ENCODE results near the gene COL4A2.

DNA sequence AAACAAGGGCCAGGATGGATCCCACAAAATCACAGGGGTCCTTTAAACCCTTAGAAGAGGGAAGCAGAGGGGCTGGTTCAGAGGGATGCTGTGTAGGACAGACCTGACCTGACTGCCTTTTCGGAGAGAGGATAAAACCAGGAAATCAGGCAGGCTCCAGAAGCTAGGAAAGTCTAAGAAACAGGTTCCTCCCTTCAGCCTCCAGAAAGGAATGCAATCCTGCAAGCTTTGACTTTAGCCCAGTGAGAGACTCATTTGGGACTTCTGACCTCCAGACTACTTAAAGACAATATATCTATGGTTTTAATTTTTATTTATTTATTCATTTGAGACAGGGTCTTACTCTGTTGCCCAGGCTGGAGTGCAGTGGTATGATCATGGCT lies 249.1 kb downstream of the COL4A2 start:
- TF ChIP-seq, protein P1, sequence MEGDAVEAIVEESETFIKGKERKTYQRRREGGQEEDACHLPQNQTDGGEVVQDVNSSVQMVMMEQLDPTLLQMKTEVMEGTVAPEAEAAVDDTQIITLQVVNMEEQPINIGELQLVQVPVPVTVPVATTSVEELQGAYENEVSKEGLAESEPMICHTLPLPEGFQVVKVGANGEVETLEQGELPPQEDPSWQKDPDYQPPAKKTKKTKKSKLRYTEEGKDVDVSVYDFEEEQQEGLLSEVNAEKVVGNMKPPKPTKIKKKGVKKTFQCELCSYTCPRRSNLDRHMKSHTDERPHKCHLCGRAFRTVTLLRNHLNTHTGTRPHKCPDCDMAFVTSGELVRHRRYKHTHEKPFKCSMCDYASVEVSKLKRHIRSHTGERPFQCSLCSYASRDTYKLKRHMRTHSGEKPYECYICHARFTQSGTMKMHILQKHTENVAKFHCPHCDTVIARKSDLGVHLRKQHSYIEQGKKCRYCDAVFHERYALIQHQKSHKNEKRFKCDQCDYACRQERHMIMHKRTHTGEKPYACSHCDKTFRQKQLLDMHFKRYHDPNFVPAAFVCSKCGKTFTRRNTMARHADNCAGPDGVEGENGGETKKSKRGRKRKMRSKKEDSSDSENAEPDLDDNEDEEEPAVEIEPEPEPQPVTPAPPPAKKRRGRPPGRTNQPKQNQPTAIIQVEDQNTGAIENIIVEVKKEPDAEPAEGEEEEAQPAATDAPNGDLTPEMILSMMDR (IDR thresholded peaks at IDR 0.05; ENCODE audit: low read length) = no peak
- no peak for TF ChIP-seq EZH2 (IDR thresholded peaks at IDR 0.05; ENCODE audit: borderline replicate concordance, low read length)
